ENCODE measurements around the gene RTN4RL1. TPM values are rescaled to one million over a fixed set of nuclear protein-coding genes. Genes with fewer than 3 reads are reported as not detected.

RTN4RL1 gene
- total and polyA plus RNA-seq, 11 donors, result 1.7 to 4.9 (median 2.7) TPM

DNA sequence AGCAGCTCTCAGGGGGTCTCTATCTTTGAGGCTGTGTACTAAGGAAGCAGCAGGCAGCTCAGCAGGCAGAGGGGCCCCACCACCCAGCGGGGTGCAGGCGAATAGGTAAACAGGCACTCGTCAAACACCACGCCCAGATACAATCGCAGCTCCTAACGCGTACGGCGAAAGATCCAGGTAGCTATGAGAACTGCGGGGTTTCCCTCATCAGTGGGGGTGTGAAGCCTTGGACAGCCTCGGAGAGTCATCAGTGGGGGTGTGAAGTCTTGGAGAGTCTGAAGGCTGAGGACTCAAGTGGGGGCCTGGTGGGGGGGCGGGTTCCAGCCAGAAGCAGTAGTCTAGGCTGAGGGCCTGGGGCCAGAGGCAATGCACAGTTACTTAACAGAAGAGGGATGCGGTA is 69.0 kb downstream of the RTN4RL1 start:
- no peak for ATAC-seq
- no peak overlapping the region for H3K27ac ChIP-seq
- no peaks in the 10 kb centered on the region for H3K36me3 ChIP-seq
- no peak for DNase-seq
- no peak overlapping the region for H3K4me3 ChIP-seq
- H3K27me3 ChIP-seq, result no peaks in the 10 kb centered on the region
- H3K9me3 ChIP-seq, result no peaks in the 10 kb centered on the region
- TF ChIP-seq, protein P1, sequence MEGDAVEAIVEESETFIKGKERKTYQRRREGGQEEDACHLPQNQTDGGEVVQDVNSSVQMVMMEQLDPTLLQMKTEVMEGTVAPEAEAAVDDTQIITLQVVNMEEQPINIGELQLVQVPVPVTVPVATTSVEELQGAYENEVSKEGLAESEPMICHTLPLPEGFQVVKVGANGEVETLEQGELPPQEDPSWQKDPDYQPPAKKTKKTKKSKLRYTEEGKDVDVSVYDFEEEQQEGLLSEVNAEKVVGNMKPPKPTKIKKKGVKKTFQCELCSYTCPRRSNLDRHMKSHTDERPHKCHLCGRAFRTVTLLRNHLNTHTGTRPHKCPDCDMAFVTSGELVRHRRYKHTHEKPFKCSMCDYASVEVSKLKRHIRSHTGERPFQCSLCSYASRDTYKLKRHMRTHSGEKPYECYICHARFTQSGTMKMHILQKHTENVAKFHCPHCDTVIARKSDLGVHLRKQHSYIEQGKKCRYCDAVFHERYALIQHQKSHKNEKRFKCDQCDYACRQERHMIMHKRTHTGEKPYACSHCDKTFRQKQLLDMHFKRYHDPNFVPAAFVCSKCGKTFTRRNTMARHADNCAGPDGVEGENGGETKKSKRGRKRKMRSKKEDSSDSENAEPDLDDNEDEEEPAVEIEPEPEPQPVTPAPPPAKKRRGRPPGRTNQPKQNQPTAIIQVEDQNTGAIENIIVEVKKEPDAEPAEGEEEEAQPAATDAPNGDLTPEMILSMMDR (IDR thresholded peaks at IDR 0.05), result no peak
- no peak for TF ChIP-seq POLR2A (IDR thresholded peaks at IDR 0.05)
- intact Hi-C loops (cut with DNase I), result no loop called here
- peaks cover 0 to 15% (median 7%) of the 10 kb centered on the region in 12 donors for H3K4me1 ChIP-seq
- 78 to 86% (median 83%) methylated on average over 13 of the region's 13 CpGs for whole genome bisulfite sequencing, 4 donors

DNA sequence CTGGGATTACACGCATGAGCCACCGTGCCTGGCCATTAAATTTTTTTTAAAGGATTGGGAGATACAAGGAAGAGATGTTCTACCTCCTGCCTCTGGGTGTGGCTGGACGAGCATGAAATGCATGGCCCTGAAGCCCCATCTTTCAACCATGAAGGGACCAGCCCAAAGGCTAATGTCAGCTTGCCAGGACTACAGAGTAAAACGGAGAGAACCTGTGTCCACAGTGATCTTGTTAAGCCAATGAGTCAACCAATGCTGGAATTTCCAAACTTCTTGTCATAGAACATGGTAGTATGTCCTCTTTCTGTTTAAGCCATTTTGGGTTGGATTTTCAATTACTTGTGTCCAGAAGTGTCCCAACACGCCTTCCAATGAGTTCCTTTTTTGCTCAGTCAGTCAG is 71.3 kb downstream of the RTN4RL1 start:
- H3K36me3 ChIP-seq, result no peaks in the 10 kb centered on the region
- WGBS, 4 donors, result 79 to 91% (median 86%) methylated on average over 5 of the region's 5 CpGs
- intact Hi-C loops (cut with DNase I), result no loop called here
- no peaks in the 10 kb centered on the region for H3K9me3 ChIP-seq
- no peak overlapping the region for H3K4me3 ChIP-seq
- H3K27ac ChIP-seq, result no peak overlapping the region
- H3K27me3 ChIP-seq, result no peaks in the 10 kb centered on the region
- ATAC-seq, result no peak
- TF ChIP-seq, protein P1 (IDR thresholded peaks at IDR 0.05), result no peak
- TF ChIP-seq POLR2A (IDR thresholded peaks at IDR 0.05), result no peak
- DNase-seq, result no peak
- peaks cover 0 to 8% (median 5%) of the 10 kb centered on the region in 12 donors for H3K4me1 ChIP-seq

DNA sequence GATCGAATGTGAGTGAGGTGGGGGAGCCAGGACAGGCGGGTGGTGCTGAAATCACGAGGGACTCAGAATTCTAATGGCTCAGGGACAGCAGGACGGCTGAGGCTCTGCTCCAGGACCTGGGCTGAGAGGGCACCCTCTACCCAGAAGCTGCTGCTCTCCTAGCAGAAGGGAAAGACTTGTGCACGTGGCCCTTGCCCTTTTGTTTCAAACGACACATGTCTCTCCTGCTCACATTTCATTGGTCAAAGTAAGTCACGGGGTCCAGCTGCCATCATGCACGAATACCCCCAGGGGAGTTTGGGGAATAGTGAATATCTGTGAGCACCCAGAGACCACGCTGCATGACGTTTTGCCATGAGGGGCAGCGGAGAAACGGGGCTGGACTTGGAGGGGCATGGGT is 73.2 kb downstream of the RTN4RL1 start:
- H3K27ac ChIP-seq, result no peak overlapping the region
- 65 to 76% (median 73%) methylated on average over 12 of the region's 12 CpGs for WGBS, 4 donors
- H3K27me3 ChIP-seq, result no peaks in the 10 kb centered on the region
- no peaks in the 10 kb centered on the region for H3K9me3 ChIP-seq
- no peak overlapping the region for H3K4me3 ChIP-seq
- ATAC-seq (no peak), DNase-seq (no peak)
- TF ChIP-seq, protein P1 (IDR thresholded peaks at IDR 0.05), result no peak
- TF ChIP-seq POLR2A (IDR thresholded peaks at IDR 0.05), result no peak
- H3K36me3 ChIP-seq, result no peaks in the 10 kb centered on the region
- H3K4me1 ChIP-seq, result peaks cover 0 to 13% (median 0%) of the 10 kb centered on the region in 12 donors
- intact Hi-C loops (cut with DNase I), result no loop called here

DNA sequence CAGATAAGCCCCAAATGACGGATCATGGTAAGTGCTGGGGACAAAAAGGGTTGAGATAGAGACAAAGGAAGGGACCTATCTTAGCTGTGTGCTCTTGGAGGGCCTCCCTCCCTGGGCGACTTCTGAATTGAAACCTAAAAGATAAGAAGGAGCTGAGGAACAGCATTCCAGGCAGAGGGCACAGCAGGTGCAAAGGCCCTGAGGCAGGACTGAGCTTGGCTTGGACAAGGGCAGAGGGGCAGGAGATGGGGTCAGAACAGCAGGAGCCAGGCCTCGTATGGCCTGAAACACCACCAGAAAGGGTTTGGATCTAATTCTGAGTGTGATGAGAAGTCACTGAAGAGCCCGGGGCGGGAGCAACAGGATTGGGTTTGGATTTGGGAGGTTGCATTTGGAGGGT is 75.4 kb downstream of the RTN4RL1 start:
- ATAC-seq (no peak), DNase-seq (no peak)
- H3K4me1 ChIP-seq, result peaks cover 0 to 20% (median 0%) of the 10 kb centered on the region in 12 donors
- intact Hi-C loops (cut with DNase I), result loop anchor here in 1 of 10 donors (5.0 kb wide), 1 partner anchor 48 kb away; no protein-coding TSS in a partner anchor
- no peak overlapping the region for H3K27ac ChIP-seq
- no peaks in the 10 kb centered on the region for H3K9me3 ChIP-seq
- no peaks in the 10 kb centered on the region for H3K36me3 ChIP-seq
- H3K27me3 ChIP-seq, result no peaks in the 10 kb centered on the region
- no peak overlapping the region for H3K4me3 ChIP-seq
- TF ChIP-seq, protein P1 (IDR thresholded peaks at IDR 0.05), result no peak
- no peak for TF ChIP-seq POLR2A (IDR thresholded peaks at IDR 0.05)
- 74 to 94% (median 89%) methylated on average over 5 of the region's 5 CpGs for WGBS, 4 donors

Data from heart left ventricle (tissue), 16 donors.